GM23338 (cell line): ENCODE results near the gene MFNG. TPM values are rescaled to one million over a fixed set of nuclear protein-coding genes. Genes with fewer than 3 reads are reported as not detected.
"Not testable (repeated sequence)": the region's sequence is repeated elsewhere in the genome, so short reads cannot be mapped to it uniquely, and the experiment has no call there.

Experiments used
- ATAC-seq: fragments of 200-7000 bp; cut with Tn5 transposase; 3 replicates; pipeline ENCODE4 v1.9.1; 2020
- DNase-seq: peaks from one replicate; pipeline ENCODE4 v3.0.0-alpha.2; 2015; ENCODE audit warnings: low spot score
- H2AFZ ChIP-seq: fragments of 200-600 bp; sonication (generic); 2 replicates; pipeline ENCODE4 v1.8.0; 2016; ENCODE audit warnings: antibody characterized with exemption, mild to moderate bottlenecking, moderate library complexity
- H3F3A ChIP-seq: fragments of 200-600 bp; sonication (generic); replicated peaks from 2 replicates; pipeline ENCODE4 v1.8.0; 2017; ENCODE audit warnings: antibody characterized with exemption, mixed run types, low read depth
- H3K27ac ChIP-seq: fragments of 200-600 bp; sonication (generic); 2 replicates; pipeline ENCODE4 v1.6.1; 2016; ENCODE audit warnings: low read depth
- H3K27me3 ChIP-seq: fragments of 200-600 bp; sonication (generic); 2 replicates; pipeline ENCODE4 v1.8.0; 2016; ENCODE audit warnings: mild to moderate bottlenecking, mixed run types, moderate library complexity; ENCODE audit not compliant: insufficient read depth
- H3K36me3 ChIP-seq: fragments of 200-600 bp; sonication (generic); 2 replicates; pipeline ENCODE4 v1.8.0; 2016; ENCODE audit warnings: mild to moderate bottlenecking; ENCODE audit not compliant: insufficient read depth
- H3K4me1 ChIP-seq: fragments of 200-600 bp; sonication (generic); 2 replicates; pipeline ENCODE4 v1.8.0; 2016; ENCODE audit warnings: mild to moderate bottlenecking, moderate library complexity; ENCODE audit not compliant: insufficient read depth
- H3K4me2 ChIP-seq: fragments of 200-600 bp; sonication (generic); 2 replicates; pipeline ENCODE4 v1.7.1; 2017; ENCODE audit warnings: mixed run types
- H3K4me3 ChIP-seq: fragments of 200-600 bp; sonication (generic); 2 replicates; pipeline ENCODE4 v1.6.1; 2016; ENCODE audit warnings: mixed run types
- H3K79me2 ChIP-seq: fragments of 200-600 bp; sonication (generic); replicated peaks from 2 replicates; pipeline ENCODE4 v1.8.0; 2017; ENCODE audit warnings: mild to moderate bottlenecking; ENCODE audit not compliant: insufficient read depth
- H3K9me2 ChIP-seq: fragments of 200-600 bp; sonication (generic); 2 replicates; pipeline ENCODE4 v1.8.0; 2017; ENCODE audit not compliant: insufficient read depth
- H4K20me1 ChIP-seq: fragments of 200-600 bp; sonication (generic); replicated peaks from 2 replicates; pipeline ENCODE4 v1.8.0; 2017; ENCODE audit warnings: mild to moderate bottlenecking; ENCODE audit not compliant: insufficient read depth
- H3K27ac Mint-ChIP-seq: 2 replicates; pipeline ENCODE4 v1.8.0; 2020; ENCODE audit warnings: inconsistent platforms, mild to moderate bottlenecking, moderate library complexity, mixed read lengths
- H3K27me3 Mint-ChIP-seq: 3 replicates; pipeline ENCODE4 v1.8.0; 2022; ENCODE audit warnings: low read depth, mild to moderate bottlenecking, moderate library complexity, mixed read lengths, inconsistent platforms; ENCODE audit not compliant: insufficient read depth, poor library complexity
- H3K36me3 Mint-ChIP-seq: 3 replicates; pipeline ENCODE4 v1.8.0; 2021; ENCODE audit warnings: low read depth, mild to moderate bottlenecking, inconsistent platforms, moderate library complexity, mixed read lengths
- H3K4me1 Mint-ChIP-seq: 3 replicates; pipeline ENCODE4 v1.8.0; 2020; ENCODE audit warnings: mild to moderate bottlenecking, inconsistent platforms, mixed read lengths
- H3K4me3 Mint-ChIP-seq: 3 replicates; pipeline ENCODE4 v1.8.0; 2021; ENCODE audit warnings: moderate library complexity, mild to moderate bottlenecking, inconsistent platforms, mixed read lengths
- H3K9me3 Mint-ChIP-seq: 3 replicates; pipeline ENCODE4 v1.8.0; 2020; ENCODE audit warnings: moderate library complexity, mild to moderate bottlenecking, inconsistent platforms, mixed read lengths
- ETS1 ChIP-seq: IDR thresholded peaks from 2 replicates; pipeline ENCODE4 v1.6.1; 2016; ENCODE audit warnings: antibody characterized with exemption
- NANOG ChIP-seq: IDR thresholded peaks from 2 replicates; pipeline ENCODE4 v1.6.1; 2016; ENCODE audit warnings: antibody characterized with exemption, borderline replicate concordance
- POLR2AphosphoS5 ChIP-seq: IDR thresholded peaks from 2 replicates; pipeline ENCODE4 v1.6.1; 2016; ENCODE audit warnings: antibody characterized with exemption, low read depth
- STAT1 ChIP-seq: IDR thresholded peaks from one replicate; pipeline ENCODE4 v1.6.1; 2016; ENCODE audit warnings: antibody characterized with exemption; ENCODE audit not compliant: unreplicated experiment
- ZNF462 ChIP-seq: fragments of 250-450 bp; sonication (Bioruptor Pico); IDR thresholded peaks from 2 replicates; pipeline ENCODE4 v1.5.0; 2020; ENCODE audit warnings: mild to moderate bottlenecking, moderate library complexity
- polyA plus RNA-seq: library from polyadenylated mRNA; unstranded; fragments of >200 nt; fragmentation: Nextera tagmentation; extraction: Ambion mirVana; gene quantifications from 2 replicates; pipeline ENCODE4 v1.2.1, GENCODE V29; 2016
- total RNA-seq: library from RNA; depleted of rRNA; stranded (reverse); fragments of >200 nt; shearing (Covaris generic); gene quantifications from 2 replicates; pipeline ENCODE4 v1.2.3, GENCODE V29; 2014

Gene MFNG
- total and polyA plus RNA-seq, 2 experiments from 2014 or later, result 1.4 to 1.9 TPM

- TF ChIP-seq ZNF462 (CRISPR knock-in tag) (no peak), STAT1 (no peak), NANOG (no peak), ETS1 (no peak), POLR2AphosphoS5 (no peak)
These were observed 16.6 kb downstream of the MFNG start (continued) for GRCh38 chr22:37469416-37470086.

- H2AFZ ChIP-seq, H3K79me2 ChIP-seq, H3K27ac Mint-ChIP-seq, H3K4me2 ChIP-seq, H3K36me3 ChIP-seq, DNase-seq, H3K4me1 Mint-ChIP-seq, H3K4me3 Mint-ChIP-seq, H3K4me3 ChIP-seq, ATAC-seq, H4K20me1 ChIP-seq, H3K4me1 ChIP-seq, H3K36me3 Mint-ChIP-seq, H3F3A ChIP-seq, H3K27ac ChIP-seq, H3K27me3 ChIP-seq, H3K9me2 ChIP-seq, H3K9me3 Mint-ChIP-seq: not testable (repeated sequence)
- peaks cover 16% of the 10 kb centered on the region for H3K27me3 Mint-ChIP-seq
These were observed 17.9 kb downstream of the MFNG start for GRCh38 chr22:37468201-37468695.
